A172 (cell line): ENCODE results near the gene GPR135. TPM values are rescaled to one million over a fixed set of nuclear protein-coding genes. Genes with fewer than 3 reads are reported as not detected.
A peak's percentile ranks its signal among the peaks of the same experiment; 100 is the strongest.
"Not testable (repeated sequence)": the region's sequence is repeated elsewhere in the genome, so short reads cannot be mapped to it uniquely, and the experiment has no call there.

ENCODE experiments used
- DNase-seq: peaks from one replicate; pipeline ENCODE4 v3.0.0-alpha.2; 2015; ENCODE audit warnings: low spot score
- total RNA-seq: library from RNA; depleted of rRNA; stranded (reverse); fragments of >200 nt; shearing (Covaris generic); gene quantifications from 2 replicates; pipeline ENCODE4 v1.2.3, GENCODE V29; 2014

The GPR135 gene
- total RNA-seq, 1 experiment from 2014 or later = 1.5 TPM

- DNase-seq = peak; percentile 14
Observed at GRCh38 chr14:59474172-59474571, 9.0 kb upstream of the GPR135 start.

- no peak for DNase-seq
Observed at GRCh38 chr14:59464486-59465315, 479 bp downstream of the GPR135 start.

GRCh38 chr14:59463787-59464485, 1.2 kb downstream of the GPR135 start:
- no peak for DNase-seq

GRCh38 chr14:59461891-59462290, 3.3 kb downstream of the GPR135 start:
- DNase-seq = no peak

- no peak for DNase-seq
Observed at GRCh38 chr14:59460378-59460777, 4.8 kb downstream of the GPR135 start.

GRCh38 chr14:59458486-59458885, 6.7 kb downstream of the GPR135 start:
- no peak for DNase-seq

- peak; percentile 22 for DNase-seq
Observed at GRCh38 chr14:59455411-59455810, 9.8 kb downstream of the GPR135 start.

- DNase-seq = peak; percentile 79
Observed at GRCh38 chr14:59454139-59454538, 11.0 kb downstream of the GPR135 start.

GRCh38 chr14:59451849-59452248, 13.3 kb downstream of the GPR135 start:
- DNase-seq = no peak

GRCh38 chr14:59450716-59451115, 14.5 kb downstream of the GPR135 start:
- DNase-seq = no peak

- not testable (repeated sequence) for DNase-seq
Observed at GRCh38 chr14:59448673-59449072, 16.5 kb downstream of the GPR135 start.

- DNase-seq = no peak
Observed at GRCh38 chr14:59439256-59439965, 25.8 kb downstream of the GPR135 start.

GRCh38 chr14:59438195-59438647, 27.0 kb downstream of the GPR135 start:
- peak; percentile 46 for DNase-seq

- DNase-seq = no peak
Observed at GRCh38 chr14:59435987-59436386, 29.2 kb downstream of the GPR135 start.

GRCh38 chr14:59435101-59435500, 30.1 kb downstream of the GPR135 start:
- no peak for DNase-seq

- DNase-seq = no peak
Observed at GRCh38 chr14:59429790-59430189, 35.4 kb downstream of the GPR135 start.

- no peak for DNase-seq
Observed at GRCh38 chr14:59428581-59429012, 36.6 kb downstream of the GPR135 start.

- no peak for DNase-seq
Observed at GRCh38 chr14:59427653-59428580, 37.3 kb downstream of the GPR135 start.

GRCh38 chr14:59425322-59425935, 39.8 kb downstream of the GPR135 start:
- no peak for DNase-seq

GRCh38 chr14:59424341-59425071, 40.7 kb downstream of the GPR135 start:
- no peak for DNase-seq
